CD4-positive, alpha-beta T cell (primary cell): ENCODE data around the gene NUP50. TPM values are rescaled to one million over a fixed set of nuclear protein-coding genes. Genes with fewer than 3 reads are reported as not detected.

Experiments
- ATAC-seq: fragments of 200-7000 bp; cut with Tn5 transposase; one replicate; pipeline ENCODE4 v1.10.0; 2022; ENCODE audit warnings: mild to moderate bottlenecking; ENCODE audit not compliant: poor library complexity
- CTCF ChIA-PET: fragments of 350-600 bp; sonication (Branson Sonifier 250); formaldehyde crosslinking; loops from one replicate; lab custom pipeline; 2021; ENCODE audit warnings: antibody characterized with exemption, inconsistent platforms; lab: Charles Lee
- POLR2A ChIA-PET: fragments of 350-600 bp; sonication (Branson Sonifier 250); formaldehyde crosslinking; loops from one replicate; lab custom pipeline; 2021; ENCODE audit warnings: antibody characterized with exemption, inconsistent platforms; lab: Charles Lee
- DNase-seq, 14 experiments: peaks; one replicate each; pipeline ENCODE4 v3.0.0-alpha.2; 2013 to 2020; ENCODE audit warnings: mixed read lengths in 2 of 14
- H3K27ac ChIP-seq, 2 donors: one replicate each; pipeline versions ENCODE4 v1.5.1 to v1.7.0; 2013; ENCODE audit warnings: low read length in 2 of 2, low read depth in 1 of 2, mild to moderate bottlenecking in 1 of 2
- H3K27me3 ChIP-seq, 2 experiments: 1 replicate in 1 of 2; 2 replicates in 1 of 2; pipeline versions ENCODE4 v1.6.1 to v1.7.0; 2013; ENCODE audit warnings: low read length in 2 of 2, control low read depth in 1 of 2, mild to moderate bottlenecking in 1 of 2, moderate library complexity in 1 of 2; ENCODE audit not compliant: insufficient read depth in 2 of 2, control insufficient read depth in 1 of 2
- H3K36me3 ChIP-seq: one replicate; pipeline ENCODE4 v1.6.1; 2013; ENCODE audit warnings: low read length, control low read depth; ENCODE audit not compliant: insufficient read depth
- H3K4me1 ChIP-seq: one replicate; pipeline ENCODE4 v1.6.1; 2013; ENCODE audit warnings: low read length, control low read depth; ENCODE audit not compliant: insufficient read depth
- H3K4me3 ChIP-seq: one replicate; pipeline ENCODE4 v1.5.1; 2013; ENCODE audit warnings: mild to moderate bottlenecking, low read length, moderate library complexity
- H3K9me3 ChIP-seq, 2 experiments: 1 replicate in 1 of 2; 2 replicates in 1 of 2; pipeline versions ENCODE4 v1.6.1 to v1.7.0; 2013; ENCODE audit warnings: low read length in 2 of 2, mild to moderate bottlenecking in 2 of 2, control low read depth in 1 of 2, moderate library complexity in 1 of 2; ENCODE audit not compliant: control insufficient read depth in 1 of 2, insufficient read depth in 1 of 2
- H3K27ac Mint-ChIP-seq: one replicate; pipeline ENCODE4 v1.8.0; 2020; ENCODE audit warnings: mixed read lengths
- H3K27me3 Mint-ChIP-seq: one replicate; pipeline ENCODE4 v1.8.0; 2021; ENCODE audit warnings: mixed read lengths
- H3K36me3 Mint-ChIP-seq: one replicate; pipeline ENCODE4 v1.8.0; 2021; ENCODE audit warnings: low read depth, mixed read lengths
- H3K4me1 Mint-ChIP-seq: one replicate; pipeline ENCODE4 v1.8.0; 2021; ENCODE audit warnings: low read depth, mixed read lengths
- H3K4me3 Mint-ChIP-seq: one replicate; pipeline ENCODE4 v1.8.0; 2020; ENCODE audit warnings: mild to moderate bottlenecking, mixed read lengths
- H3K9me3 Mint-ChIP-seq: one replicate; pipeline ENCODE4 v1.8.0; 2020; ENCODE audit warnings: mixed read lengths
- intact Hi-C, 2 experiments: fragments of 100-400 bp; cut with DNase I in 1 of 2; cut with micrococcal nuclease in 1 of 2; formaldehyde crosslinking; loops; one replicate each; pipeline versions ENCODE4 v1.15.1 to v1.9.0; 2023 to 2025; cut with DNase I, micrococcal nuclease
- total RNA-seq, 174 experiments: library from RNA in 2 of 174; stranded (reverse) in 2 of 174; gene quantifications; one replicate each; pipeline ENCODE4 v1.2.3 and lab custom pipeline; 2021 to 2026
- TF ChIP-seq, protein P1 (sequence below): fragments of 200-600 bp; IDR thresholded peaks from one replicate; pipeline ENCODE4 v1.8.0; 2022; ENCODE audit warnings: antibody characterized with exemption, mild to moderate bottlenecking

Gene NUP50
- total RNA-seq, 2 experiments from 2014 or later, result 141 TPM

DNA sequence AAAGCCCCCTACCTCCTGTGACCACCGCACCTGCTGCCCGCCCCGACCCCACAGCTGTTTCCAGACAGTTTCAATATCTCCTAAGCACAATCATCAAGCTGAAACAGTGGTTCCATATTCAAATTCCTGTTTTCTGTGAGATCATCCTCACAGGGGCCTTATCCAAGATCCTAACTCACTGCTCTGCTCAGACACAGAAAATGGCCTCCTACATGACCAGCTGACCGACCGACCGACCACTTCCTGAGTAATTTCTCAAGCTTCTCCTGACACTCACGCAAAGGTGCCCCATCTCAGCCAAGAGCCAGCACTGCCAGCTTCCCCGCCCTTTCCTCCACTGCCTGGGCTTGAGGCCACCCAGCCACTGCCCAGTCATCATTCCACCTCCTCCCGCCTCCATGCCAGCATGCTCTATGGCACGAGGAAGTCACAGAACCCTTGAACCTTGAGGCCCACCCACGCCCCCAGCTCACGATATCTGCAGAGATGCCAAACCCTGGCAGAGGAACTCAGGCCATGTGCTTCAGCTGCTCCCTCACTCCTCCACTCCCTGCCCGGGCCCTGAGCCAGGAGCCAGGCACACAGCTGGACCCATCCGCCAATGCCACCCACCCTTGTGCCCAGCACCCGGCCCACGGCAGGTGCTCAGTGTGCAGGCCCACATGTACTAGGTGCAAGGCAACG lies 62.9 kb downstream of the NUP50 start:
- Histone ChIP-seq H3K27ac (no peak overlapping the region), H3K4me1 (peaks cover 21% of the 10 kb centered on the region), H3K27me3 (no peaks in the 10 kb centered on the region), H3K9me3 (no peaks in the 10 kb centered on the region), H3K4me3 (no peak overlapping the region), H3K36me3 (no peaks in the 10 kb centered on the region)
- ATAC-seq, result no peak
- TF ChIP-seq, protein P1, sequence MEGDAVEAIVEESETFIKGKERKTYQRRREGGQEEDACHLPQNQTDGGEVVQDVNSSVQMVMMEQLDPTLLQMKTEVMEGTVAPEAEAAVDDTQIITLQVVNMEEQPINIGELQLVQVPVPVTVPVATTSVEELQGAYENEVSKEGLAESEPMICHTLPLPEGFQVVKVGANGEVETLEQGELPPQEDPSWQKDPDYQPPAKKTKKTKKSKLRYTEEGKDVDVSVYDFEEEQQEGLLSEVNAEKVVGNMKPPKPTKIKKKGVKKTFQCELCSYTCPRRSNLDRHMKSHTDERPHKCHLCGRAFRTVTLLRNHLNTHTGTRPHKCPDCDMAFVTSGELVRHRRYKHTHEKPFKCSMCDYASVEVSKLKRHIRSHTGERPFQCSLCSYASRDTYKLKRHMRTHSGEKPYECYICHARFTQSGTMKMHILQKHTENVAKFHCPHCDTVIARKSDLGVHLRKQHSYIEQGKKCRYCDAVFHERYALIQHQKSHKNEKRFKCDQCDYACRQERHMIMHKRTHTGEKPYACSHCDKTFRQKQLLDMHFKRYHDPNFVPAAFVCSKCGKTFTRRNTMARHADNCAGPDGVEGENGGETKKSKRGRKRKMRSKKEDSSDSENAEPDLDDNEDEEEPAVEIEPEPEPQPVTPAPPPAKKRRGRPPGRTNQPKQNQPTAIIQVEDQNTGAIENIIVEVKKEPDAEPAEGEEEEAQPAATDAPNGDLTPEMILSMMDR, result no peak
- Mint-ChIP-seq H3K4me3 (no peak overlapping the region), H3K27ac (no peak overlapping the region), H3K36me3 (no peaks in the 10 kb centered on the region), H3K9me3 (no peaks in the 10 kb centered on the region), H3K27me3 (no peaks in the 10 kb centered on the region), H3K4me1 (peaks cover 16% of the 10 kb centered on the region)
- CTCF ChIA-PET, result no interaction called here
- POLR2A ChIA-PET, result no interaction called here
- DNase-seq, result peak in 2 of 14 experiments; percentile 59 to 70
- intact Hi-C loops, result no loop called here

DNA sequence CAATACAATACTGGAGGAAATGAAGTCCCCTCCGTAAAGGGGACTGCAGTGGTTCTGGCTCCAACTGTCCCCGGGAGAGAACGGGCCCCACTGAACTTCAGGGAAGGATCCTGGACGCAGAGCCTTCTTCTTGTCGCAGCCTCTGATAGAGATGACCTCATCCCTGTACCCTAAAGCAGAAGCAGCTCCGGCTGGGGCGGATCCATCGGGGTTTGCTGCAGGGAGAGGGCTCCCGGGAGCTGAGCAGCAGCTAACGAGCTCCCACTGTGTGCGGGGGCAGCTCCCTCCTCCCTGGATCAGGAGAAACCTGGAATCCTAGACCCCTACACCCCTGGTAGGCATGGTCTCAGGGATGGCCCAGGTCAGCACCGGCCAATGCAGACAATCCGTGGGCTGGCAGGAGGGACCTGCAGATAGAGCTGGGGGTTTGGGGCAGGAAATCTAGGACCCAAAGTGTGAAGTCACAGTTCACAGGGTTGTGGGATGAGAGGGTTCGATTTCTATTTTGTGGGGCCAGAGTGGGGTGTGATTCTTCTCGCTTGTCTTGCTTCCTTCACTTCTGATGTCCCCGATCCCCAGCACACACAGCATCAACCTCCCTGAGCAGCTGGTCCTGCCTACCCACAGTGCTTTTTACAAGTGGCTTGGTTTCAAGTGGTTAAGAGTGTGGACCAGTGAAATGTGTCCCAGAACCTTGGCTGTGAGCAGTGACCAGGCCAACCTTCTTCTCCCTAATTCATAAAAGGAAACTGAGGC lies 64.1 kb downstream of the NUP50 start:
- H3K4me3 ChIP-seq, result no peak overlapping the region
- no peaks in the 10 kb centered on the region for H3K36me3 Mint-ChIP-seq
- ChIA-PET CTCF (no interaction called here), POLR2A (no interaction called here)
- H3K9me3 Mint-ChIP-seq, result no peaks in the 10 kb centered on the region
- H3K4me1 ChIP-seq, result peaks cover 21% of the 10 kb centered on the region
- TF ChIP-seq, protein P1, result no peak
- intact Hi-C loops, result no loop called here
- no peaks in the 10 kb centered on the region for H3K27me3 ChIP-seq
- ATAC-seq (no peak), DNase-seq (peak in 2 of 14 experiments; percentile 34 to 35)
- H3K9me3 ChIP-seq, result no peaks in the 10 kb centered on the region
- no peaks in the 10 kb centered on the region for H3K27me3 Mint-ChIP-seq
- H3K27ac ChIP-seq, result no peak overlapping the region
- H3K27ac Mint-ChIP-seq, result no peak overlapping the region
- H3K4me1 Mint-ChIP-seq, result peaks cover 13% of the 10 kb centered on the region
- no peaks in the 10 kb centered on the region for H3K36me3 ChIP-seq
- H3K4me3 Mint-ChIP-seq, result no peak overlapping the region

DNA sequence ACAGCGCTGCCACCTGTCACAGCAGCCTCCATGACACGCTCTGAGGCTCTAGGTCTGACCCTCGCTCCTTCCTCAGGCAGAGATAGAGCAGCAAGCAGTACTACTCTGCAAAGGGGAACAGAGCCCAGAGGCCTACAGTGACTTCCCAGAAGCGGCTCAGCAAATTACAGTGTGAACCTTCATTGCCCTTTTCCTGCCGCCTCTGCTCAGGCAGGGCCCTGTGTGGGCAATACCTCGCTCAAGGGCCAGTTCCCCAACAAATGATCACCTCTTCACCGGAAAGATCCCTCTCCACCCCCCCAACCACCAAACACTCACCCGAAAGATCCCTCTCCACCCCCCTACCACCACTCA lies 64.7 kb downstream of the NUP50 start:
- DNase-seq (no peak), ATAC-seq (no peak)
- Histone ChIP-seq H3K4me3 (no peak overlapping the region), H3K9me3 (no peaks in the 10 kb centered on the region), H3K4me1 (peaks cover 18% of the 10 kb centered on the region), H3K27me3 (no peaks in the 10 kb centered on the region), H3K36me3 (no peaks in the 10 kb centered on the region), H3K27ac (no peak overlapping the region)
- POLR2A ChIA-PET, result no interaction called here
- intact Hi-C loops, result no loop called here
- TF ChIP-seq, protein P1, result no peak
- no peaks in the 10 kb centered on the region for H3K9me3 Mint-ChIP-seq
- H3K27me3 Mint-ChIP-seq, result no peaks in the 10 kb centered on the region
- H3K36me3 Mint-ChIP-seq, result no peaks in the 10 kb centered on the region
- CTCF ChIA-PET, result no interaction called here
- no peak overlapping the region for H3K27ac Mint-ChIP-seq
- H3K4me3 Mint-ChIP-seq, result no peak overlapping the region
- H3K4me1 Mint-ChIP-seq, result peaks cover 7% of the 10 kb centered on the region
